GM12878 (cell line): ENCODE measurements around the gene HOXA1.

ENCODE experiments used
- CTCF ChIP-seq, 3 experiments: IDR thresholded peaks in 2 of 3; conservative IDR thresholded peaks in 1 of 3; 2 replicates each; pipeline ENCODE4 v1.5.1; 2011; ENCODE audit warnings: low read depth in 3 of 3, low read length in 3 of 3, mild to moderate bottlenecking in 3 of 3, control low read depth in 2 of 3, moderate library complexity in 2 of 3, inconsistent platforms in 1 of 3, mixed read lengths in 1 of 3; ENCODE audit not compliant: control insufficient read depth in 2 of 3, insufficient read depth in 1 of 3; ENCODE audit errors: extremely low read depth in 1 of 3
- NRF1 ChIP-seq: conservative IDR thresholded peaks from 2 replicates; pipeline ENCODE4 v1.6.1; 2011; ENCODE audit warnings: mild to moderate bottlenecking, low read depth, low read length, improper control_type of control experiment
- RCOR1 ChIP-seq: conservative IDR thresholded peaks from 2 replicates; pipeline ENCODE4 v1.6.1; 2012; ENCODE audit warnings: low read depth, low read length, improper control_type of control experiment

- no peak for TF ChIP-seq NRF1
- TF ChIP-seq CTCF (IDR thresholded peaks at IDR 0.05 in 2 of 3, conservative IDR thresholded peaks at IDR 0.05 in 1 of 3; ENCODE audit: control insufficient read depth in 2 of 3, extremely low read depth in 1 of 3, insufficient read depth in 1 of 3, low read depth in 3 of 3, low read length in 3 of 3): no peak
- TF ChIP-seq RCOR1: no peak
Observed at GRCh38 chr7:27053153-27053552, 42.6 kb downstream of the HOXA1 start.
